HG02610 (cell line): Measurements from ENCODE around the gene LRRC4B.
A peak's percentile ranks its signal among the peaks of the same experiment; 100 is the strongest.
"Not testable (repeated sequence)": the region's sequence is repeated elsewhere in the genome, so short reads cannot be mapped to it uniquely, and the experiment has no call there.

ENCODE experiments used
- ATAC-seq: cut with Tn5 transposase; IDR thresholded peaks from one replicate; pipeline ENCODE4 v1.9.1; 2021; ENCODE audit warnings: mild to moderate bottlenecking, moderate library complexity; ENCODE audit not compliant: unreplicated experiment

Gene LRRC4B

GRCh38 chr19:50531171-50531612, 37.0 kb downstream of the LRRC4B start:
- no peak for ATAC-seq

- ATAC-seq: not testable (repeated sequence)
These were observed 40.2 kb downstream of the LRRC4B start for GRCh38 chr19:50528052-50528451.

- ATAC-seq: no peak
These were observed 45.4 kb downstream of the LRRC4B start for GRCh38 chr19:50522881-50523280.

- ATAC-seq: no peak
These were observed 47.3 kb downstream of the LRRC4B start for GRCh38 chr19:50520822-50521465.

- no peak for ATAC-seq
These were observed 49.1 kb downstream of the LRRC4B start for GRCh38 chr19:50519006-50519575.

- ATAC-seq: no peak
These were observed 49.9 kb downstream of the LRRC4B start for GRCh38 chr19:50518091-50519005.

- ATAC-seq: no peak
These were observed 50.5 kb downstream of the LRRC4B start for GRCh38 chr19:50517704-50518075.

GRCh38 chr19:50516964-50517703, 51.1 kb downstream of the LRRC4B start:
- no peak for ATAC-seq

GRCh38 chr19:50516456-50516855, 51.8 kb downstream of the LRRC4B start:
- no peak for ATAC-seq

- no peak for ATAC-seq
These were observed 53.1 kb downstream of the LRRC4B start for GRCh38 chr19:50515168-50515561.

- no peak for ATAC-seq
These were observed 53.7 kb downstream of the LRRC4B start for GRCh38 chr19:50514346-50515167.

GRCh38 chr19:50513746-50514345, 54.4 kb downstream of the LRRC4B start, which contains the start of gene ASPDH:
ASPDH (minus strand) TSS chr19:50513913; CDS start chr19:50513823, 90 bp downstream.
- no peak for ATAC-seq

- ATAC-seq: no peak
These were observed 55.1 kb downstream of the LRRC4B start for GRCh38 chr19:50512999-50513745.

GRCh38 chr19:50512112-50512998, 55.9 kb downstream of the LRRC4B start:
- ATAC-seq: no peak

GRCh38 chr19:50511069-50511822, 57.0 kb downstream of the LRRC4B start, which contains the start of gene JOSD2:
JOSD2 (minus strand) TSS chr19:50511191; CDS start chr19:50510431, 760 bp downstream.
- ATAC-seq: peak; percentile 85

GRCh38 chr19:50510700-50511068, 57.6 kb downstream of the LRRC4B start:
- no peak for ATAC-seq

GRCh38 chr19:50510121-50510670, 58.0 kb downstream of the LRRC4B start:
- no peak for ATAC-seq
